Pancreas (tissue), 10 donors: Measurements from ENCODE around the gene MLLT11. TPM values are rescaled to one million over a fixed set of nuclear protein-coding genes. Genes with fewer than 3 reads are reported as not detected.
A peak's percentile ranks its signal among the peaks of the same experiment; 100 is the strongest.

Source experiments
- ATAC-seq, 4 donors: fragments of 200-7000 bp; cut with Tn5 transposase; one replicate each; pipeline versions ENCODE4 v1.8.0 to v1.9.1; 2020; ENCODE audit warnings: mild to moderate bottlenecking in 4 of 4, moderate library complexity in 4 of 4
- DNase-seq, 6 donors: peaks; one replicate each; pipeline ENCODE4 v3.0.0-alpha.2; 2020
- FAIRE-seq: peaks from 2 replicates; lab custom pipeline; 2012; peaks lifted over from hg19 to GRCh38; lab: Jason Lieb, UNC
- H3K27ac ChIP-seq, 4 donors: fragments of 200-600 bp; sonication (generic); 1 replicate in 3 of 4; 2 replicates in 1 of 4; pipeline versions ENCODE4 v1.5.0 to v1.8.0; 2020
- H3K27me3 ChIP-seq, 4 donors: fragments of 200-600 bp; one replicate each; pipeline ENCODE4 v1.8.0; 2021
- H3K36me3 ChIP-seq, 3 donors: fragments of 200-600 bp; sonication (generic) in 1 of 3; one replicate each; pipeline versions ENCODE4 v1.5.0 to v1.8.0; 2020 to 2021
- H3K4me1 ChIP-seq, 3 donors: fragments of 200-600 bp; one replicate each; pipeline ENCODE4 v1.8.0; 2021
- H3K4me3 ChIP-seq, 4 donors: fragments of 200-600 bp; sonication (generic) in 2 of 4; one replicate each; pipeline versions ENCODE4 v1.5.0 to v1.8.0; 2020 to 2021
- H3K9me3 ChIP-seq, 4 donors: fragments of 200-600 bp; one replicate each; pipeline ENCODE4 v1.8.0; 2021
- CTCF ChIP-seq, 4 donors: fragments of 200-600 bp; sonication (generic) in 3 of 4; IDR thresholded peaks; one replicate each; pipeline versions ENCODE4 v1.5.0 to v1.8.0; 2021; ENCODE audit warnings: antibody characterized with exemption in 4 of 4
- WGBS, 2 donors: extraction: QIAGEN DNeasy Blood & Tissue Kit; methylation state at CpG; one replicate each; pipeline ENCODE4 v1.1.7; 2013; 5-methylcytosine and 5-hydroxymethylcytosine counted together
- intact Hi-C, 3 donors: fragments of 100-400 bp; cut with DNase I; formaldehyde crosslinking; loops; one replicate each; pipeline versions ENCODE4 v1.11.1 to v1.14.2; 2022
- polyA plus RNA-seq, 2 donors: library from polyadenylated mRNA; stranded (reverse); fragments of 200-250 nt; gene quantifications; one replicate each; pipeline ENCODE4 v1.2.3, GENCODE V29; 2013
- total RNA-seq, 6 donors: library from RNA; stranded (reverse); fragmentation: NEBNext Ultra II Directional in 4 of 6; extraction: Animal tissue kit (Norgen Biotek cat#: 25700) in 4 of 6; gene quantifications; one replicate each; pipeline versions ENCODE4 v1.2.1 to v1.2.4, GENCODE V29; 2021 to 2023
- donor health status: healthy with polysubstance abuse.
- donor health status: DM: no; HTN: no; CAD: no; lungs with moderate emphysema.
- donor health status: DM: no; HTN: no; CAD: no.
- donor health status: control.
- donor health status: control.
- donor health status: Bipolar disorder and iron deficiency.
- donor health status: DM: yes; HTN: yes; CAD: no.
- donor health status: DM: no; HTN: no; CAD: no.
- donor health status: DM: no; HTN: no; CAD: no.
- donor health status: DM: yes; HTN: yes; CAD: no.

The MLLT11 gene
- total and polyA plus RNA-seq, 8 donors = 0.19 to 3.3 (median 0.64) TPM

- H3K4me3 ChIP-seq = no peak overlapping the region
- ATAC-seq = no peak
- H3K36me3 ChIP-seq = no peaks in the 10 kb centered on the region
- no peak for FAIRE-seq
- H3K9me3 ChIP-seq = no peaks in the 10 kb centered on the region
- no peak for DNase-seq
- intact Hi-C loops = no loop called here
- TF ChIP-seq CTCF (IDR thresholded peaks at IDR 0.05) = no peak
- peaks cover 0 to 5% (median 0%) of the 10 kb centered on the region in 3 donors for H3K4me1 ChIP-seq
- no peak overlapping the region for H3K27ac ChIP-seq
- H3K27me3 ChIP-seq = no peaks in the 10 kb centered on the region
Measured at GRCh38 chr1:151065089-151065645, 5.0 kb downstream of the MLLT11 start.

DNA sequence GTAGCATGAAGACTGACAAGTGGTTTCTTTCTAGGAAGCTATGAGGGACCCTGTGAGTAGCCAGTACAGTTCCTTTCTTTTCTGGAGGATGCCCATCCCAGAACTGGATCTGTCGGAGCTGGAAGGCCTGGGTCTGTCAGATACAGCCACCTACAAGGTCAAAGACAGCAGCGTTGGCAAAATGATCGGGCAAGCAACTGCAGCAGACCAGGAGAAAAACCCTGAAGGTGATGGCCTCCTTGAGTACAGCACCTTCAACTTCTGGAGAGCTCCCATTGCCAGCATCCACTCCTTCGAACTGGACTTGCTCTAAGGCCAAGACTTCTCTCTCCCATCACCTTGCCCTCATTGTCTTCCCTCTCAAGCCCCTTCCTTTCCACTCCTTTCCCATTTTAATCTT is 7.0 kb downstream of the MLLT11 start:
- H3K27ac ChIP-seq = no peak overlapping the region
- H3K4me1 ChIP-seq = peaks cover 3 to 6% (median 5%) of the 10 kb centered on the region in 3 donors
- DNase-seq = peak in 1 of 6 donors; percentile 3
- ATAC-seq = no peak
- no peak overlapping the region for H3K4me3 ChIP-seq
- no peaks in the 10 kb centered on the region for H3K9me3 ChIP-seq
- intact Hi-C loops = no loop called here
- no peaks in the 10 kb centered on the region for H3K27me3 ChIP-seq
- WGBS, 2 donors = 73% methylated on average over 4 of the region's 4 CpGs
- no peaks in the 10 kb centered on the region for H3K36me3 ChIP-seq
- no peak for TF ChIP-seq CTCF (IDR thresholded peaks at IDR 0.05)
- no peak for FAIRE-seq

DNA sequence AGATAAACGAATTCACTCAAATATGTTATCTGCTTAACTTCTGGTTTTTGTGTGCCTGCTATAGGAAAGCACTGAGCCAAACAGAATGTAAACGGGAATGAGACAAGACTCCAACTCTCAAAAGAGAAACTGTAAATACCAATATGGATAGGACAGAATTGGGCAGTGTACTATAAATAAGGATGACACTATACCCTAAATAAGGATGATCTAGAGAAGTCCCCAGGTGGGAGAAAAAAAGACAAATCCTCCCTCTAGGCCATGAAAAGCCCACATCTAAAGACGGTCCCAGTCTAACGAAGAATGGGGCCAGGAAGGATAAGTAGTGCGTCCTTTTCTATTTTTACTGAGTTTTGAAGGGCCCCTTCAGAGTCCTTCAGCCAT is 8.9 kb downstream of the MLLT11 start:
- intact Hi-C loops = no loop called here
- Histone ChIP-seq H3K4me3 (no peak overlapping the region), H3K27ac (no peak overlapping the region), H3K9me3 (no peaks in the 10 kb centered on the region), H3K36me3 (no peaks in the 10 kb centered on the region), H3K4me1 (peaks cover 3 to 6% (median 5%) of the 10 kb centered on the region in 3 donors), H3K27me3 (no peaks in the 10 kb centered on the region)
- FAIRE-seq (no peak), ATAC-seq (no peak), DNase-seq (no peak)
- no peak for TF ChIP-seq CTCF (IDR thresholded peaks at IDR 0.05)
- 73 to 78% methylated on average over 5 of the region's 5 CpGs for WGBS, 2 donors

- DNase-seq (peak; percentile 90 to 97 (median 92)), ATAC-seq (peak; percentile 93 to 98 (median 95)), FAIRE-seq (no peak)
- H3K4me1 ChIP-seq = peaks cover 3 to 6% (median 5%) of the 10 kb centered on the region in 3 donors
- peak; percentile 90 to 96 (median 93) for TF ChIP-seq CTCF (IDR thresholded peaks at IDR 0.05)
- intact Hi-C loops = no loop called here
- H3K27me3 ChIP-seq = no peaks in the 10 kb centered on the region
- WGBS, 2 donors = 0% methylated on average over 43 to 50 of the region's 50 CpGs
- H3K4me3 ChIP-seq = peak within 1 kb of the TSS; percentile 70 to 87 (median 82)
- no peaks in the 10 kb centered on the region for H3K9me3 ChIP-seq
- peak within 1 kb of the TSS; percentile 89 to 99 (median 95) for H3K27ac ChIP-seq
- no peaks in the 10 kb centered on the region for H3K36me3 ChIP-seq
Measured at GRCh38 chr1:151070474-151071276, 10.5 kb downstream of the MLLT11 start, which contains the start of gene GABPB2. Gene GABPB2, plus strand, starts transcription at chr1:151070761. Its CDS starts 17,429 bp downstream, at chr1:151088190.

- FAIRE-seq = no peak
- peak overlapping the region in 1 of 4 donors; percentile 99 for H3K27ac ChIP-seq
- 81 to 86% methylated on average over 13 of the region's 13 CpGs for WGBS, 2 donors
Measured at GRCh38 chr1:151072224-151072623, 12.0 kb downstream of the MLLT11 start.

More at GRCh38 chr1:151072224-151072623, 12.0 kb downstream of the MLLT11 start:
- ATAC-seq (no peak), DNase-seq (no peak)
- intact Hi-C loops = no loop called here
- H3K9me3 ChIP-seq = no peaks in the 10 kb centered on the region
- H3K4me1 ChIP-seq = peaks cover 3 to 6% (median 5%) of the 10 kb centered on the region in 3 donors
- no peak for TF ChIP-seq CTCF (IDR thresholded peaks at IDR 0.05)
- H3K36me3 ChIP-seq = no peaks in the 10 kb centered on the region
- no peaks in the 10 kb centered on the region for H3K27me3 ChIP-seq
- H3K4me3 ChIP-seq = no peak overlapping the region
